ENCODE results near the gene SEPTIN14.
"Not testable (repeated sequence)": the region's sequence is repeated elsewhere in the genome, so short reads cannot be mapped to it uniquely, and the experiment has no call there.

SEPTIN14 gene

GRCh38 chr7:55884321-55884720 lies 21.8 kb upstream of the SEPTIN14 start:
- TF ChIP-seq CTCF (conservative IDR thresholded peaks at IDR 0.05; ENCODE audit: control insufficient read depth, insufficient read depth, low read depth, low read length): no peak
- no peak overlapping the region for H3K4me3 ChIP-seq (ENCODE audit: control insufficient read depth, low read depth, low read length)
- no peak for DNase-seq (ENCODE audit: low read depth)

- no peak for TF ChIP-seq CTCF (conservative IDR thresholded peaks at IDR 0.05; ENCODE audit: control insufficient read depth, insufficient read depth, low read depth, low read length)
These were observed 16.1 kb upstream of the SEPTIN14 start for GRCh38 chr7:55878691-55879090.

DNA sequence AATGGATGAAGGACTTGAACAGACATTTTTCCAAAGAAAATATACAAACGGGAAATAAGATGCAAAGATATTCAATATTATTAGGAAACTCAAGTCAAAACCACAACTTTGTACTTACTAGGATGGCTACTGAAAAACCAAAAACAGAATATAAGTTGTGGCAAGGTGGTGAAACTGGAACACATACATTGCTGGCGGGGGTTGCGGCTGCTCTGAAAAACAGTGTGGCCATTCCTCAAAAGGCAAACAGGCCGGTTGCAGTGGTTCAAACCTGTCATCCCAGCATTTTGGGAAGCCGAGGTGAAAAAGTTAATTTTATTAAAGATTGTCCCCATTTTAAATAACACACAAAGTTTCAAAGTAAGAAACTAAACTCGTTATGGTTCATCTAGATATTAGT lies 14.8 kb upstream of the SEPTIN14 start:
- DNase-seq (ENCODE audit: low read depth): no peak
- TF ChIP-seq CTCF (conservative IDR thresholded peaks at IDR 0.05; ENCODE audit: control insufficient read depth, insufficient read depth, low read depth, low read length): no peak
- no peak overlapping the region for H3K4me3 ChIP-seq (ENCODE audit: control insufficient read depth, low read depth, low read length)

More at GRCh38 chr7:55878691-55879090, 16.1 kb upstream of the SEPTIN14 start:
- no peak overlapping the region for H3K4me3 ChIP-seq (ENCODE audit: control insufficient read depth, low read depth, low read length)
- no peak for DNase-seq (ENCODE audit: low read depth)

- DNase-seq (ENCODE audit: low read depth): no peak
- no peak for TF ChIP-seq CTCF (conservative IDR thresholded peaks at IDR 0.05; ENCODE audit: control insufficient read depth, insufficient read depth, low read depth, low read length)
- H3K4me3 ChIP-seq (ENCODE audit: control insufficient read depth, low read depth, low read length): no peak overlapping the region
These were observed 11.2 kb upstream of the SEPTIN14 start for GRCh38 chr7:55873765-55874164.

DNA sequence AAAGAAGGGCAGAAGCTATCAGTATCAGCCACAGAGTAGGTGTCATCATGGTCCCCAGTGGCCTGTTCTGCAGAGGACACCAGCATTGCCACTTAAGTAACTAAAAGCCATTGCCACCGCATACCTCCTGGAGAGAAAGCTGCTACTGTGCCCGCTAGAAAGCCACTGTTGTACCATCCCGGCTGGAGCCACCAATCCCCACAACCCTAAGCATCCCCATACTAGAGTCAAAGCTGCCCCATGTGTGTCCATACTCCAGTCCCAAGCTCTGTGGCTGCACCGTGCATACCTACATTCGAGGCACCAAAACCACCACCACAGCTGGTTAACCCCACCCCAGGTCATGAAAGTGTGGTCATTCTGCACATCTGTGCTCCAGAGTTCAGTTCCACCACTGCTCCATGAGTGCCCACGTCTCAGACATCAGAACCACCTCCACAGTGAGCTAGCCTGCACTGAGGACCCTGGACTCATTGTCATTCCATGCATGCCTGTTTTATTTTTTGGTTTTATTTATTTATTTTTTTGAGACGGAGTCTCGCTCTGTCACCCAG lies 9.5 kb upstream of the SEPTIN14 start:
- TF ChIP-seq CTCF (conservative IDR thresholded peaks at IDR 0.05; ENCODE audit: control insufficient read depth, insufficient read depth, low read depth, low read length): no peak
- DNase-seq (ENCODE audit: low read depth): no peak
- no peak overlapping the region for H3K4me3 ChIP-seq (ENCODE audit: control insufficient read depth, low read depth, low read length)

- not testable (repeated sequence) for H3K4me3 ChIP-seq (ENCODE audit: control insufficient read depth, low read depth, low read length); DNase-seq (ENCODE audit: low read depth)
These were observed 6.4 kb upstream of the SEPTIN14 start for GRCh38 chr7:55868989-55869388.

DNA sequence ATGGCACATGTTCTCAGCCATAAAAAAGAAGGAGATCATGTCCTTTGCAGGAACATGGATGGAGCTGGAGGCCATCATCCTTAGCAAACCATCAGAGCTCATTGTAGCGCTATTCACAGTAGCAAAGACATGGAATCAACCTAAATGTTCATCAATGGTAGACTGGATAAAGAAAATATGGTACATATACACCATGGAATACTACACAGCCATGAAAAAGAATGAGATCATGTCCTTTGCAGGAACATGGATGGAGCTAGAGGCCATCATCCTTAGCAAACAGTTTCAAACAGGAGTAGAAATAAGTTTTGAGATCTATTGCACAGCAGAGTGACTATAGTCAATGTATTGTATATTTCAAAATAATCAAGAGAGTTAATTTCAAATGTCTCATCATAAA lies 17.4 kb downstream of the SEPTIN14 start:
- not testable (repeated sequence) for H3K4me3 ChIP-seq (ENCODE audit: control insufficient read depth, low read depth, low read length); DNase-seq (ENCODE audit: low read depth)

- no peak for DNase-seq (ENCODE audit: low read depth)
- no peak for TF ChIP-seq CTCF (conservative IDR thresholded peaks at IDR 0.05; ENCODE audit: control insufficient read depth, insufficient read depth, low read depth, low read length)
- no peak overlapping the region for H3K4me3 ChIP-seq (ENCODE audit: control insufficient read depth, low read depth, low read length)
These were observed 24.0 kb downstream of the SEPTIN14 start for GRCh38 chr7:55838595-55838994.

All from fibroblast of mammary gland (primary cell).